Activated CD8-positive, alpha-beta memory T cell treated with anti-CD3 and anti-CD28 coated beads for 24 hours (primary cell): ENCODE measurements around the gene NOL4L.

ENCODE experiments used
- DNase-seq: peaks from one replicate; pipeline ENCODE4 v3.0.0-alpha.2; 2020

The NOL4L gene

DNA sequence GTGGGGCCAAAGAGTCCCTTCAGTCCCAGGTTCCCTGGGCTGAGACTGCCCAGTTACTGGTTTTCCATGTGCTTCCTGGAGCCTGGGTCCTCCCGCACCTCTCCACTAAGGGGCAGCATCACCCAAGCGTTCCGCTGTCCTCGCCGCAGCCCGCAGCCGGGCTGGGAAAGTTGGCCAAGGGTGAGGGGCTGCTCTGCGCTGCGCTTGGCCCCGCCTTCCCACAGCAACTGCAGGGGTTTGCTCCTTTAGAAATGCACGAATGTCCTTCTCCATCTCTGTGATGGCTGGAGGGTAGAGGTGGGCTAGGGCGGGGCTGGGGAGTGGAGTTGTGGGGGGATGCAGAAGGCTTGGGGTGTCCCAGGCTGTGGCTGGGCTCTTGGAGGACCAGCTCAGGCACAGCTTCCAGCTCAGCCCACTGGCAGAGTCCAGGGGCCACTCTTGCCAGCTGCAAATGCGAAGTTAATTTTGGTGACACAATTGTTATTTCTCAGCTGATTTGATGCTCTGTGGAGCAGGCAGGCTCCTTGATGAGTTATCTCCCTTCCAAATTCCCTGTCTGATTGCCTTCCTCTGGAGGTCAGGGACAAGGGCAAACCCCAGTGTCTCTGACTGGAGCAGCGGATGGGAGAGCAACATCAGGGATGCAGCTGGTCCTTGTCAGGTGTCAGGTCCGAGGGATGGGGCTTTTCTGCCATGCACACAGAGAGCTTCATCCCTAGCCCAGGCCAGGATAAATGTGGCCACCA, 63.2 kb downstream of the NOL4L start:
- peak; percentile 88 for DNase-seq

DNA sequence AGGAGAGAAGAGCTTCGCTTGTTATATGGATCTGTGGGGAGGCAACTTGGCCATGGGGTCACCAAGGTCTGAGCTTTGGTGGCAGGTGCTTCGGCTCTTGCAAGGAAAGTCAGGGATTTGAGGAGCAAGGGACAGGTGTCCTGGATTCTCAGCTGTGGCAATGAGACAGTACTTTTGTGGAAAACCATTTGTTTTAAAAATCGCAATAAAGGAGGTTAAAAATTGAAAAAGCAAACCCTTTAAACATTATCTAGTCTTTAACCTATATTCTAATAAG, 64.3 kb downstream of the NOL4L start:
- DNase-seq: no peak

DNA sequence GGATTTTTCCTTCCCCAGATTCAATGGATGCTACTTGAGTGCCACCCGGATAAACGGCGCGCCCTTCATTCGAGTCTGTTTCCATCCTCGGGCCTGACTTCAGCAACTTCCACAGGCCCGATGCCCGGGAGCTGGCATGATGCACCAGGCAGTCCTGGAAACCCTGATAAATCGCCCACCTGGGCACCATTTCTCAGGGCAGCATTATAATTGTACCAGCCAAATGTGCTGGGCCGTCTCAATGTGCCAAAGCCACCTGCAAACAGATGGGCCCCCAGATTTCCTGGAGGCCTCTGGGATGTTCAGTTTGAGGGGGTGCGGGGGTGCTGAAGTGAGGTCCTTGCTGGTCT, 65.8 kb downstream of the NOL4L start:
- no peak for DNase-seq

DNA sequence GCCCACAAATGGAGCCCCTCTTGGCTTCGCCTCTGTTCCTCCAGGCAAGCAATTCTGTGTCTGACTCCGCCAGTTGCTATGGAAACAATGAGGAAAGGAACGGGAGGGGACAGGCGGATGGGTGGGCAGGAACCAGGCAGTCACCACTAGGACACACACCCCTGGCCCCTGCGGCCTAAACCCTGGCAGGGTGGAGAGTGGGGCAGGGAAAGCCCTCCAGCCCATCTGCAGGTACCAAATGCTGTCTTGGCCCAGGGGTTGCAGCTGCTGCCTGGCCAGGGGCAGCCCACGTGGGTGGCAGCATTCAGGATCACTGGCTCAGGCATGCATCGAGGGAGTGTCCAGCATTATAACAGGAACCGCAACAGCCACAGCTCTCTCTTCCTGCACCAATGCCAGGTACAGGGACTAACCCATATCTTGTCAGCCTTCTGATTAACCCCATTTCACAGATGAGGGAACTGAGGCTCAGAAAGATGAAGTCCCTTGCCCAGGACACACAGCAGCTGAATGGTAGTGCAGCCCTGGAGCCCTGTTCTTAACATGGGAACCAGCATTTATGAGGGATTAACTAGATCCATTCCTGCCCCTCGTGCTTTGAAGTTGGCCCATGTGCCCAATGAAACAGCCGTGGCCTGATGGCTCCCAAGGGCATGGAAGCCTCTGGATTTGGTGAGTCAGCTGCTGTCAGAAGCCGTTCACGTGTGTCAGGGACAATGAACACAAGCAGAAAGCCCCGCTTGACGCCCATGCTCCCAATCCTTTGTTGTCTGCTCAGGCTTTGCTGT, 66.3 kb downstream of the NOL4L start:
- DNase-seq: no peak

DNA sequence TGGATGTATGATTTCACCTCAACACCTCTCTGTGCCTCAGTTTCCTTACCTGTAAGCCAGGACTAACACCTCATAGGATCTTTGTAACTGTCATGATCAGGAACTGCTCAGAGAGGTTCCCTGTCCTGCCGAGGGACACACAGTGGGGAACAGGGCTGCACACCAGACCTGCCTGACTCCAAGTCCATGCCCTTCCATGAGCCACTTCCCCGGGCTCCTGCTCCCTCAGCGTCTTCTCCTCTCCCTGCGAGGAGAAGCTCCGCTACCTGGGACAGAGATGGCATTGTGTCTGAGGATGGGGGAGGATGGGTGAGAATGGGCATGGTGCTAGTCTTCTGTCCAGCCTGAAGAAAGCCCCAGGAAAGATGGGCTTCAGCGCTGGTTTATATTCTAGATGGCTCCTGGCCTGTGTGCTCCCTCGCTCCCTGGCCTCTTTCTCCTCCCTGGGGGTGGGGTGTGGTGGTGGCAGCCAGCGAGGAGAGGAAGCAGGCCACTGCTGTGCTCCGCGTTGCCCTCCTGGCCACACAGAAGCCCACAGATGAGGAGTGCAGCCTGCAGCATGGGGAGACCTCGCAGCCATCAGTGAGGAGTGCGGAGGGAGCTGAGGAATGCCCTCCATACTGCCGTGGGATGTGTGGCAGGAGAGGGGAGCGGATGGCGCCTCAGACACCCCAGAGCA, 67.1 kb downstream of the NOL4L start:
- DNase-seq: no peak

DNA sequence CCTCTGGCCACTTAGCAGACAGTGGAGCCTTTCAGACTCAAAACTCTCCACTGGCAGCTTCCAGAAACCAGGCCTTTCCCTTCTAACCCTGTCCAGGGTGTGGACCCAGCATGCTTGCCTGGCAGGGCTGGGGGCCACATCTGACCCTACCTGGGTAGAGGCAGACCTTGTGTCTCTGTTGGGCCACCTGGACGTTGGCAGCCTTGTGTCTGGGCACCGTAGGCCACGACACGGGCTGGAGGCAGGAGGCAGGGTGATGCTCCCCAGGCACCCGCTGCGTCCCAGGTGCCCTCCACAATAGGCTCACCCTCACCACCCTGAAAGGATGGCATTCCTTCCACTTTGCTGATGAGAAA, 67.6 kb downstream of the NOL4L start:
- no peak for DNase-seq

DNA sequence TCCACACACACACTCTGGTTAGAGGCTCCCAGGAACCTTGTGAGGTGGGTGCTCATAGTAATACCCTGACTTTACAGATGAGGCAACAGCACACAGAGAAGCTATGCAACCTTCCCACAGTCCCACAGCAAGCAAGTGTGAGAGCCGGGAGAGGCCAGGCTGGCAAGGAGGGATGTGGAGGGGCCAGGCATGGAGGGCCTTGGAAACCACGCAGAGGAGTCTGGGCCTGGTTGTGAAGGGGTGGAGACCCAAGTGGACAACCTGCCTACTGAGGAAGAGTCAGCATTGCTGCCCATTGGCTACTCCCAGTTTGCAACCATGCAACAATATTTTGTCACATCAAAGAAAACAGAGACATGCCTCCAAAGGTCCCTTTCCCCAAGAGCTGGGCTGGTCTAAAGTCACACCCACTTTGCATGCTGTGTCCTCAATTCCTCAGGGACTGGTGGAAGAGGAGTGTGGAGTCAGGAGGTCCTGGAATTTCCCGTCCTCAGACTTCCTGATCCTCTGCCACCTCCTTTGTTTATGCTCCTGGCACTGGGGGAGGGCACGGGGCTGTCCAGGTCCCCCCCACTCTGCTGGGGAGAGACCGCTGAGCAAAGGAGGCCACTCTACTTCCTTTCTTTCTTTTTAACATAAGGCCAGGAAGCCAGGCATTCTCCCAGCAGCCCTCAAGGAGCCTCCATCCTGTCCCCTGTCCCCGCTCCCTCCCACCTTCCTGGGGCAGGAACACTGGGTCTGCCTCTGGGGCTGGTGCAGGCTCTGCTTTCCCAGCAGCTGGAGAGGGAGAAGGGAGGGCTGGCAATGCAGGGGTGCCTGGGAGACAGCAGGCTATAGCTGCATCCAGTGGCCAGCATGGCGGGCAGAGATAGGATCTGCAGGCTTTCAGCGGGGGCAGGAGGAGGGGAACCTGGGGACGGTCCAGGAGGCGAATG, 68.3 kb downstream of the NOL4L start:
- no peak for DNase-seq

DNA sequence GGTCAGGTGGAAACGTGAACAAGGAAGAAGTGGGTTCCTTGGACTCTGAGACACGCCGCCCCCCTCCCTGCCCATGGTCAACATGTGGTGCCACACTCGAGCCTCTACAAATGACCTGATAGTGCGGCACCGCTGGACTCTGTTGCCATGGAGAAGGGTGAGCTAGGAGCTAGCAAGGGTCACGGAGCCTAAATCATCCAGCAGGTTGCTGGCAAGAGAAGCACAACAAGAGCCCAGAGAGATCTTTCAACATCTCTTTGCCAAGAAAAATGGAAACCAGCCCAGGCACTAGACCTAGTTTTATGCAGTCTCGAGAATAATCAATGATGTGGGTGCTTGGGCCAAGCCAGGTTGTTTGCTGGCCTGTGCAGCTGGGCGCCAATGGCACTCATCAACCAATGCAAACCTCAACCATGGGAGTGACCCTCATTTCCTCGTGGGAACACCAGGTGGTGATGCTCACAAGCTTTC, 69.5 kb downstream of the NOL4L start:
- no peak for DNase-seq

DNA sequence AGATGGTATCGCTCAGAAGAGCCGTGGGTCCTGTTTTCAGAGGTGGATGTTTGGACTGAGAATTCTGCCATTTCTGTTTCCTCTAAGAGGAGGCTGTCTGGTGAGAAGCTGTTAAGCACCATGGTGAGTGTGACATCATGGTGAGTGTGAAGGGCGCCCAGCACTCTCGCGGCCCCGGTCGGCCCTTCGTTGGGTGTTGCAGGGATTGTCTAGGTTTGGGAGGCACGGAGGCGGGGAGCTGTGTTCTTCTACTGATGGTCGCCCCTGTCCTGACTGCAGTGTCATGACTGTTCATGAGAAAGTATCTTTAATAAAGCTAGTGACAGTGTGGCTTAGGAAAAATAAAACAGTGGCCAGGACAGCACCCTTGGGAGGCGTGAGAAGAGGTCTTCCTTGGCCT, 70.4 kb downstream of the NOL4L start:
- DNase-seq: no peak

DNA sequence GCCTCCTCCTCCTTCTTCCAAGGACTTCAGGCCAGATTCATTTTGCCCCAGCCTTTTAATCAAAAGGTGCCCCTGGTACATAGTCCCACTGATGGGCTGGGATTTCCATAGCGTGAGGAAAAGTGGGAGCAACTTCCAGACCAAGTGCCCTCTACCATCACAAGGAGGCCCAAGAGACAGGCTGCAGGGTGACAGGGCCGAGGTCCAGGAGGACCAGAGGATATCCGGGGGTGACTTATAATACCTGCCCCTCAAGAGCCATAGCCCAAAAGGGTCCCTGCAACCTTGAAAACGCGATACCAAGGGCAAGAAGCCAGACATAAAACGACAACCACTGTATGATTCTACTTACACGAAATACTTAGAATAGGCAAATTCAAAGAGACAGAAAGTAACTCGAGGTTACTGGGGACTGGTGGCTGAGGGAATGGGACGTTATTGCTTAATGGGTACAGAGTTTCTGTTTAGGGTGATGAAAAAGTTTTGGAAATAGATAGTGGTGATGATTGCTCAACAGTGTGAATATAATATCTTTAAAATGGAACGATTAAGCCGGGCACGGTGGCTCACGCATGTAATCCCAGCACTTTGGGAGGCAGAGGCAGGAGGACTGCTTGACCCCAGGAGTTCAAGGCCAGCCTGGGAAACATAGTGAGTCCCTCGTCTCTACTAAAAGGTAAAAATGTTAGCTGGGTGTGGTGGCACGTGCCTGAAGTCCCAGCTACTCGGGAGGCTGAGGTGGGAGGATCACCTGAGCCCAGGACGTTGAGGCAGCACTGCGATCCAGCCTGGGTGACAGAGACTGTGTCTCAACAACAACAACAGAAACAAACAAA, 71.9 kb downstream of the NOL4L start:
- no peak for DNase-seq

DNA sequence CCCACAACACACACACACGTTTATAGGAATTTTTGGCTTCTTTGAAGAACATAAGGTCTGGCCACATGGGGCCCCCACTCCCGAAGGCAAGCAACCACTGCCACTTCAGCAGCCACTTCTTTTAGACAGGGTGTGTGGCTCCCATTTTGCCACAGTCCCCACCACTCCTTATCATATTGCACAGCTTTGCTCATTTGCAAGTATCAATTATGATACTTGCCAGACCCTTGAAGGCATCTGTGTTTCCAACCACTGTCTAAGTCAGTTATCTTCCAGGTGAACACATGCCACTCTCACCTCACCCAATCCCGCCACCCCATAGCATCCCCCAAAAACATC, 73.1 kb downstream of the NOL4L start:
- DNase-seq: no peak

DNA sequence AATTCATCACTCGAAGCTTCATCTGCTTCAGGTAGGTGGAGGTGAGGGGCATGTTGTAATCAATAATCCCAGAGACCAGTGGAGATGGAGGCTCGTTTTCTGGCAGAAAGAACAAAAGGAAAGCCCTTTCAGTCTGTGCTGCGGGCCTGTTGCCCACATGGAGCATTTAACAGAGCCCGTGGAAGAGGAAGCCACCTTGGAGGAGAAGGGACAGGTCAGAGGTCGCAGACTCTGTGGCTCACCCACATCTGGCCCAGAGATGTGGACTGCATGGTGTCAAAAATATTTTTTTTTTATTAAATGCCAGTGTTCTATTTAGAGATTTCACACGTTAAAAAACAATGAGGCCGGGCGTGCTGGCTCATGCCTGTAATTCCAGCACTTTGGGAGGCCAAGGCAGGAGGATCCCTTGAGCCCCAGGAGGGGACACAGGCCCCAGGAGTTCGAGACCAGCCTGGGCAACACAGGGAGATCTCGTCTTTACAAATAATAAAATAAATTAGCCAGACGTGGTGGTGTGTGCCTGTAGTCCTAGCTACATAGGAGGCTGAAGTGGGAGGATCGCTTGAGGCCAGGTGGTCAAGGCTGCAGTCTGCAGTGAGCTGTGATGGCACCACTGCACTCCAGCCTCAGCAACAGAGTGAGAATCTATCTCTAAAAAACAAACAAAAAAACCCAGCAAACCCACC, 73.6 kb downstream of the NOL4L start:
- DNase-seq: no peak

DNA sequence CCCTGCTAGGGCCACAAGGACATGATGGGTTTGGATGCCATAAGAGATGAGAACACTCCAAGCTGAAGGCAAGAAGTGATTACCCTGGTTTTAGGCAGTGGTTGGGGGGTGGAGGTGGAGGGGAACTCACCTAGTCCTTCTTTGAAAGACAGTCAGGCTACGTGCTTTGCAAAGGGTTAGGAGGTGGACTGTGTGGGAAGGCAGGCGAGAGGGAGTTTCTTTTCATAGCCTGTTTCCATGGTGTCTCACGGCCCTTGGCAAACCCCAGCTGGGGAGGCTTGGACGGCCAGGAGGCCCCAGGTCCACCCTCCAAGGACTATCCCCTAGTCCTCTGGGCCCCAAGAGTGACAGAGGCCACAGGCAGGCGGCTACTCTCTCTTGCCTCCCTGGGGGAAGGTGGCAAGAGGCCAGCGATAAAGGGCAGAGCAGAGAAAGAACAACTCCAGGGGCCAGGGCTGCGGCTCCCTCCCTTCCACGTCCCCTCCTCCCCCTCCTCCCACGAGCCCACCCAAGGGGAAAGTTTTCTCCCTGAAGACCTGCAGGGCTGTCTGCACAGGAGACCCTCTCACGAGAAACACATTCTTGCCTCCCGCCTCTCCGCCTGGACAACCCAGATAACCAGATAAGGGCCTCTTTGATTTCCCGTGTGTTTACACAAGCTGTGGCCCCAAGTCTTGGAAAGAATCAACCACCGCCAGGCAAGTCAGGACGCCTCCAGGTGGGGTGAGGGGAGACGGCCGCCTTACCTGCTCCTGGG, 74.4 kb downstream of the NOL4L start:
- peak; percentile 70 for DNase-seq

DNA sequence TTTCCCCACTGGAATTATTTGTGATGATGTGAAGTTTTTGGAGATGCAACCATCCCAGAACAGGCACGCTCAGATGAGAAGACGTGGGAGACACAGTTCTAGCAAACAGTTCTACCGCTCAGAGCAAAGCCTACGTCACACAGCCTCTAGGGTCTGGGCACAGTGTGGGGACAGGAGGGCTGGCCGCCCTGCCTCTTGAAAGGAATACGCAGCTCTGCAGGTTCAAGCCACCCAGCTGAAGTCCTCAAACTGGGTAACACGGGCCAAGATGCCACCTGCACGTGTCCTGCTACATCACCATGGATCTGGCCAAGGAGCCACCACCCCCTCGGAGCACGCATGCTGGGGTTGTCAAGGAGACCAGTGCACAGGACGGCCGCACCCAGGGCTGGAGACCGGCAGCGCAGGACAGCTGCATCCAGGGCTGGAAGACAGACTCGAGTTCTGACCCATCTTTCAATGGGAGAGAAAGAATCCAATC, 75.0 kb downstream of the NOL4L start:
- DNase-seq: peak; percentile 65

DNA sequence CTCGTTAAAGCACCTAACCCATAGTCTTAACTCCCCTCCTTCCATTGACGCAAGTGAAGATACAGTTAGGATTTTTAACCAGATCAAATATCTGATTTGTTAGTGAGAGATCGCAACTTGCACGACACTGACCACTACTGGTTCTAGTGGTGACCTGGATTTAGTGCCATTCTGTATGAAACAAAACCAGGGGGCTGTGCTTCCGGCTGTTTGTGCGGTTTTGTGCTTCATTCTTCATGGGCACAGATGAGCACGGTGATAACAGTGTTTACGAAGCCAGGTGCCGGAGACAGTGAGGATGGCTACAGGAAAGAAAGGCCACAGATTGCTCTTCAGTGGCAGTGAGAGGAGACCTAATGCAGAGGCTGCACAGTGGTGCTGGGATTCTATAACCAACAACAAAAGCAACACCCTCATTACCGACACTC, 75.5 kb downstream of the NOL4L start:
- peak; percentile 74 for DNase-seq

DNA sequence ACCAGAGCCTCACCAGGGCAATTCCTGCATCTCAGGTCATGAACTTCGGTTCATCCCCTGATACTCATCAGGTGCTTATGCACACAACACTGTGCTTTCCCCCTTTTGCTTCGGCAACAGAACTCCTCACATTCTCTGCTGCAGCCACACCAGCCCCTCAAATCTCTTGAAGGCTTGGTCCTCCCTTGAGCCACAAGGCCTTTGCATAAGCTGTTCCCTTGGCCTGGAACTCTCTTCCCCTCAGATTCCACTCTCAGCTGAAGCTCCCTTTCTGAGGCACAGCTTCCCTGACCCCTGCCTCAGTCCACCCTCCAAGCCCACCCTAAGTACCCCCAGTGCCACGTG, 76.4 kb downstream of the NOL4L start:
- DNase-seq: no peak

DNA sequence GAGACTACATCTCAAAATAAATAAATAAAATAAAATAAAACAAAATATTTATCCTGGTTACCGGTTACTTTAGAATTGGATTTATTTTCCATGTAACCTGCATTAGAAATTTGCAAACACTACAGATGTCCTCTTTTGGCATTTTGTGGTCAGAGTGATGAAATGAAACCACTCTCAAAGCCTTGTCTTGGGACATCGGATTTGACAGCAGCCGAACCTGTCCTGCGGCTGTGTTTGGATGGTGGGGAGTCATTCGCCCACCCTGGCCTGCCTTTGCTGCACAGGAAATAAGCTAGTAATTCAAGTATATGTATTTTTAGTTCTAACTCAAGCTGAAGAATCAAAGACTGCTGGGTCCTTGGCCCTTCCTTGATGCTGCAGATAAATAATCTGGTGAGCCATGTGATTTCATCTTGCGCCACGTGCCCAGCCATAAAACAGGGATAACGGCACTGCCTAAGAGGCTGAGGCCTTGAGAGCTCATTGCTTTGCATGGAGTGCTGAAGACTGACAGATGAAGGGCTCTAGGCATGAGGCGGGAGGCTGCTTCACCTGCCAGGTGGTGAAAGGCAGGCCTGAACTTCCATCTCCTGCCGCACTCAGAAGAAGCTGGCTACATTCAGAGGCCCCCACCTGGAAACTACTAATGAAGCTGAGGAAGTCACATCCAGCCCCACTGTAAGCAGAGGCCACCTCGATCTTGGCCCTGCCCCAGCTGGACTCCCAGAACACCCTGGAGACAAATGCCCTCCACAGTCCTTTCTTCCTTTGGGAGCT, 76.9 kb downstream of the NOL4L start:
- DNase-seq: peak; percentile 72

DNA sequence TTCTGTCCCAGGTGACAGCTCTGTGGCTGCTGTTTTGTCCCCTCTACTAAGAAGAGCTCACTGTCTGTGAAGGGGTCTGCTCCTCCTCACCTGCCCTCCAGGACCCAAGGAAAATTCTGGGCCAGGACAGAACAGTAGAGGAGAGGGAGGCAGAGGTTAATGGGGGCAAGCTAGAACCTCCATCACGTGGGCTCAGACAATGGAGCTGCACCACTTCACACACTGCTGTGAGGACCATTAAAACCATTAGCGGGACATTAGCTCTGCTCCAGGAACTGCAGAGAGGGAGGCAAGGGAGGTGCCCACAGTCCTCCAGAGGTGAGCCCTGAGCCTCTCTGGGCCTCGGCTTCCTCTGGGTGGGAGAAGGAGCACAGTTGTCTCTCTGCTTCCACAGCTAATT, 78.4 kb downstream of the NOL4L start:
- no peak for DNase-seq

DNA sequence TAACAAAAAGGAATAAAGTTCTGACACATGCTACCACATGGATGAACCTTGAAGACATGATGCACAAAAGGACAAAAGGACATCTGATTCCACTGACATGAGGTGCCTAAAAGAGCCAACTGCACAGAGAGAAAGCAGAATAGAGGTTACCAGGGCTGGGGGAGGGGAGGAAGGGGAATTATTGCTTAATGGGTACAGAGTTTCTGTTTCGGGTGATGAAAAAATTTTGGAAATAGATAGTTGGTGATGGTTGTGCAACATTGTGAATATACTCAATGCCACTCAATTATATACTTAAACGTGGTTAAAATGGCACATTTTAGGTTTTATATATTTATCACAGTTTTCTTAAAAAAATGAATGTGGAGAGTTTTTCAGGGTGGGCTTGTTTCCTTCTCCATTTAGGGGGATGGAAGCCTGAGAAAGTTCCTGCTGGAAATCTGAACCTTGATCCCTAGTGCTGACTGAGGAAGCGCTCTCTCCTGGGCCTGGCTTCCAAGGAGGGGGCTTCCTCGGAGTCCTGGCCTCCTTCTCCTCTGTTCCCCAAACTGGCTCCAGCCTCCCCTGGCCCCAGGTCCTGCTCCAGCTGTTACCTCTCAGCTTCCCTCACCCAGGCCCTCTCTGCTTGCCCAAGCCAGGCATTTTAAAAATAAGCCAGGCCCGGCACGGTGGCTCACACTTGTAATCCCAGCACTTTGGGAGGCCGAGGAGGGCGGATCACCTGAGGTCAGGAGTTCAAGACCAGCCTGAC, 79.2 kb downstream of the NOL4L start:
- no peak for DNase-seq
